ENCODE data around the gene KRTAP10-4.
"Not testable (repeated sequence)": the region's sequence is repeated elsewhere in the genome, so short reads cannot be mapped to it uniquely, and the experiment has no call there.

KRTAP10-4 gene

GRCh38 chr21:44558329-44558675 is 15.2 kb upstream of the KRTAP10-4 start:
- DNase-seq = not testable (repeated sequence)

- DNase-seq = no peak
These were observed 14.8 kb upstream of the KRTAP10-4 start, which contains the start of gene KRTAP10-3 for GRCh38 chr21:44558695-44559094. Gene KRTAP10-3, minus strand, starts transcription at chr21:44558795. Its CDS starts 80 bp downstream, at chr21:44558715.

- no peak for DNase-seq
These were observed 9.4 kb upstream of the KRTAP10-4 start for GRCh38 chr21:44564099-44564498.

GRCh38 chr21:44564886-44565598 is 8.5 kb upstream of the KRTAP10-4 start:
- no peak for DNase-seq

GRCh38 chr21:44566403-44566802 is 7.1 kb upstream of the KRTAP10-4 start:
- DNase-seq = no peak

GRCh38 chr21:44567481-44568171 is 5.9 kb upstream of the KRTAP10-4 start:
- no peak for DNase-seq

- no peak for DNase-seq
These were observed 5.3 kb upstream of the KRTAP10-4 start for GRCh38 chr21:44568261-44568660.

GRCh38 chr21:44568667-44569556 is 4.6 kb upstream of the KRTAP10-4 start:
- DNase-seq = no peak

GRCh38 chr21:44569861-44570517 is 3.5 kb upstream of the KRTAP10-4 start:
- DNase-seq = no peak

GRCh38 chr21:44571296-44571695 is 2.2 kb upstream of the KRTAP10-4 start:
- DNase-seq = no peak

GRCh38 chr21:44571844-44572782 is 1.4 kb upstream of the KRTAP10-4 start:
- no peak for DNase-seq

GRCh38 chr21:44572959-44573583 is 458 bp upstream of the KRTAP10-4 start:
- no peak for DNase-seq

GRCh38 chr21:44574457-44575306 is 1.2 kb downstream of the KRTAP10-4 start:
- no peak for DNase-seq

- DNase-seq = no peak
These were observed 1.9 kb downstream of the KRTAP10-4 start for GRCh38 chr21:44575307-44576024.

- no peak for DNase-seq
These were observed 2.5 kb downstream of the KRTAP10-4 start for GRCh38 chr21:44576025-44576420.

GRCh38 chr21:44578371-44579055 is 5.0 kb downstream of the KRTAP10-4 start:
- no peak for DNase-seq

- no peak for DNase-seq
These were observed 5.7 kb downstream of the KRTAP10-4 start for GRCh38 chr21:44579056-44579832.

- no peak for DNase-seq
These were observed 6.3 kb downstream of the KRTAP10-4 start for GRCh38 chr21:44579833-44580144.

Measured in stimulated activated naive CD4-positive, alpha-beta T cell treated with Interleukin-2 at 50 U/mL for 16 hours (primary cell).